DOHH2 (cell line): ENCODE data around the gene CFAP43.

ENCODE experiments used
- H3F3A ChIP-seq: fragments of 200-600 bp; sonication (generic), shearing (Covaris generic); 2 replicates; pipeline ENCODE4 v1.6.0; 2016; ENCODE audit warnings: antibody characterized with exemption, mild to moderate bottlenecking; ENCODE audit not compliant: control insufficient read depth, insufficient read depth
- H3K27ac ChIP-seq: fragments of 200-600 bp; sonication (generic); 2 replicates; pipeline ENCODE4 v1.5.1; 2014; ENCODE audit warnings: low read depth, mild to moderate bottlenecking, low read length, moderate library complexity
- H3K27me3 ChIP-seq: fragments of 200-600 bp; sonication (generic); 2 replicates; pipeline ENCODE4 v1.6.1; 2014; ENCODE audit warnings: mild to moderate bottlenecking, low read length, mixed read lengths; ENCODE audit not compliant: control insufficient read depth
- H3K36me3 ChIP-seq: fragments of 200-600 bp; sonication (generic); 2 replicates; pipeline ENCODE4 v1.6.1; 2014; ENCODE audit warnings: mild to moderate bottlenecking, low read length, moderate library complexity, mixed read lengths; ENCODE audit not compliant: control insufficient read depth
- H3K4me1 ChIP-seq: fragments of 200-600 bp; sonication (generic); 2 replicates; pipeline ENCODE4 v1.6.1; 2014; ENCODE audit warnings: mild to moderate bottlenecking, low read length, mixed read lengths; ENCODE audit not compliant: control insufficient read depth
- H3K4me2 ChIP-seq: fragments of 200-600 bp; sonication (generic); 2 replicates; pipeline ENCODE4 v1.6.0; 2014; ENCODE audit warnings: mild to moderate bottlenecking, low read length, moderate library complexity
- H3K4me3 ChIP-seq: fragments of 200-600 bp; sonication (generic); 2 replicates; pipeline ENCODE4 v1.5.1; 2014; ENCODE audit warnings: mild to moderate bottlenecking, low read length, mixed read lengths
- H3K79me2 ChIP-seq: fragments of 200-600 bp; sonication (generic); 2 replicates; pipeline ENCODE4 v1.6.1; 2014; ENCODE audit warnings: mild to moderate bottlenecking, low read length, mixed read lengths; ENCODE audit not compliant: control insufficient read depth
- H3K9me2 ChIP-seq: fragments of 200-600 bp; sonication (generic); replicated peaks from 2 replicates; pipeline ENCODE4 v1.6.1; 2014; ENCODE audit warnings: mild to moderate bottlenecking, low read length, mixed read lengths; ENCODE audit not compliant: control insufficient read depth
- H3K9me3 ChIP-seq: fragments of 200-600 bp; sonication (generic); 2 replicates; pipeline ENCODE4 v1.6.1; 2014; ENCODE audit warnings: antibody characterized with exemption, low read length, mixed read lengths; ENCODE audit not compliant: control insufficient read depth, insufficient read depth
- H4K20me1 ChIP-seq: fragments of 200-600 bp; sonication (generic); 2 replicates; pipeline ENCODE4 v1.6.0; 2014; ENCODE audit warnings: low read depth, mild to moderate bottlenecking, antibody characterized with exemption, low read length, moderate library complexity; ENCODE audit not compliant: control insufficient read depth, insufficient read depth
- CTCF ChIP-seq: fragments of 200-600 bp; sonication (generic); IDR thresholded peaks from one replicate; pipeline ENCODE4 v1.5.1; 2014; ENCODE audit warnings: antibody characterized with exemption, mild to moderate bottlenecking, low read depth, low read length; ENCODE audit not compliant: poor library complexity, severe bottlenecking
- EZH2phosphoT487 ChIP-seq: fragments of 200-600 bp; sonication (generic); IDR thresholded peaks from 2 replicates; pipeline ENCODE4 v1.6.1; 2017; ENCODE audit warnings: borderline replicate concordance, mild to moderate bottlenecking, antibody characterized with exemption, low read length, moderate library complexity, mixed read lengths

CFAP43 gene

GRCh38 chr10:104209575-104210198 is 22.5 kb downstream of the CFAP43 start:
- TF ChIP-seq CTCF (peak; percentile 51), EZH2phosphoT487 (no peak)

GRCh38 chr10:104208730-104209129 is 23.4 kb downstream of the CFAP43 start:
- Histone ChIP-seq H3F3A (no peaks in the 10 kb centered on the region), H3K4me1 (no peaks in the 10 kb centered on the region), H3K27me3 (peaks cover 9% of the 10 kb centered on the region), H3K9me3 (no peaks in the 10 kb centered on the region), H3K9me2 (no peaks in the 10 kb centered on the region), H3K4me3 (no peak overlapping the region), H3K27ac (no peak overlapping the region), H3K79me2 (no peaks in the 10 kb centered on the region), H3K36me3 (no peaks in the 10 kb centered on the region), H4K20me1 (no peaks in the 10 kb centered on the region), H3K4me2 (no peak overlapping the region)
- TF ChIP-seq CTCF: no peak
- TF ChIP-seq EZH2phosphoT487: no peak

More at GRCh38 chr10:104209575-104210198, 22.5 kb downstream of the CFAP43 start:
- no peaks in the 10 kb centered on the region for H3K36me3 ChIP-seq
- H3K4me1 ChIP-seq: no peaks in the 10 kb centered on the region
- H3K4me3 ChIP-seq: no peak overlapping the region
- no peaks in the 10 kb centered on the region for H3K9me3 ChIP-seq
- no peaks in the 10 kb centered on the region for H3F3A ChIP-seq
- no peak overlapping the region for H3K27ac ChIP-seq
- H3K27me3 ChIP-seq: peaks cover 9% of the 10 kb centered on the region
- no peaks in the 10 kb centered on the region for H4K20me1 ChIP-seq
- H3K9me2 ChIP-seq: no peaks in the 10 kb centered on the region
- H3K79me2 ChIP-seq: no peaks in the 10 kb centered on the region
- no peak overlapping the region for H3K4me2 ChIP-seq

GRCh38 chr10:104202231-104202630 is 29.9 kb downstream of the CFAP43 start:
- Histone ChIP-seq H3K27me3 (peaks cover 15% of the 10 kb centered on the region), H3K27ac (no peak overlapping the region), H3K79me2 (no peaks in the 10 kb centered on the region), H3K4me1 (no peaks in the 10 kb centered on the region), H3F3A (no peaks in the 10 kb centered on the region), H3K9me3 (no peaks in the 10 kb centered on the region), H3K36me3 (no peaks in the 10 kb centered on the region), H3K4me2 (no peak overlapping the region), H4K20me1 (no peaks in the 10 kb centered on the region), H3K4me3 (no peak overlapping the region), H3K9me2 (no peaks in the 10 kb centered on the region)
- no peak for TF ChIP-seq EZH2phosphoT487
- no peak for TF ChIP-seq CTCF
